Endothelial cell (in vitro differentiated cells): ENCODE results near the gene PLXNA3. TPM values are rescaled to one million over a fixed set of nuclear protein-coding genes. Genes with fewer than 3 reads are reported as not detected.

Experiments used
- DNase-seq: peaks from one replicate; pipeline ENCODE4 v3.0.0; 2021; ENCODE audit warnings: low spot score
- H3K27ac Mint-ChIP-seq: one replicate; pipeline ENCODE4 v1.8.0; 2021; ENCODE audit warnings: mixed read lengths, inconsistent platforms; ENCODE audit not compliant: unreplicated experiment
- H3K27me3 Mint-ChIP-seq: one replicate; pipeline ENCODE4 v1.8.0; 2021; ENCODE audit warnings: mild to moderate bottlenecking, moderate library complexity, mixed read lengths, inconsistent platforms; ENCODE audit not compliant: unreplicated experiment
- H3K36me3 Mint-ChIP-seq: one replicate; pipeline ENCODE4 v1.8.0; 2021; ENCODE audit warnings: mild to moderate bottlenecking, low read depth, mixed read lengths, inconsistent platforms; ENCODE audit not compliant: unreplicated experiment
- H3K4me1 Mint-ChIP-seq: one replicate; pipeline ENCODE4 v1.8.0; 2021; ENCODE audit warnings: mild to moderate bottlenecking, mixed read lengths, inconsistent platforms; ENCODE audit not compliant: unreplicated experiment
- H3K4me3 Mint-ChIP-seq: one replicate; pipeline ENCODE4 v1.8.0; 2021; ENCODE audit warnings: mild to moderate bottlenecking, mixed read lengths, inconsistent platforms; ENCODE audit not compliant: unreplicated experiment
- H3K9me3 Mint-ChIP-seq: one replicate; pipeline ENCODE4 v1.8.0; 2021; ENCODE audit warnings: mixed read lengths, inconsistent platforms; ENCODE audit not compliant: unreplicated experiment
- CTCF ChIP-seq: fragments of 200-600 bp; sonication (generic); IDR thresholded peaks from one replicate; pipeline ENCODE4 v1.5.0; 2021; ENCODE audit warnings: antibody characterized with exemption; ENCODE audit not compliant: unreplicated experiment
- total RNA-seq: library from RNA; stranded (reverse); fragmentation: NEBNext Ultra II Directional; extraction: Animal tissue kit (Norgen Biotek cat#: 25700); gene quantifications from one replicate; pipeline ENCODE4 v1.2.1, GENCODE V29; 2021; ENCODE audit not compliant: unreplicated experiment

Gene PLXNA3
- total RNA-seq, 1 donor from 2014 or later = 54.5 TPM

- DNase-seq = no peak
- no peaks in the 10 kb centered on the region for H3K27me3 Mint-ChIP-seq
- no peak overlapping the region for H3K4me3 Mint-ChIP-seq
- TF ChIP-seq CTCF = no peak
- H3K4me1 Mint-ChIP-seq = peaks cover 5% of the 10 kb centered on the region
- H3K27ac Mint-ChIP-seq = no peak overlapping the region
- H3K36me3 Mint-ChIP-seq = no peaks in the 10 kb centered on the region
- no peaks in the 10 kb centered on the region for H3K9me3 Mint-ChIP-seq
Measured at GRCh38 chrX:154481195-154481594, 23.1 kb downstream of the PLXNA3 start.

GRCh38 chrX:154481911-154482601 is 24.0 kb downstream of the PLXNA3 start:
- no peak for DNase-seq
- no peak overlapping the region for H3K27ac Mint-ChIP-seq
- TF ChIP-seq CTCF = no peak
- H3K9me3 Mint-ChIP-seq = no peaks in the 10 kb centered on the region
- H3K4me1 Mint-ChIP-seq = peaks cover 5% of the 10 kb centered on the region
- no peaks in the 10 kb centered on the region for H3K36me3 Mint-ChIP-seq
- H3K4me3 Mint-ChIP-seq = no peak overlapping the region
- H3K27me3 Mint-ChIP-seq = no peaks in the 10 kb centered on the region

- Mint-ChIP-seq H3K27ac (no peak overlapping the region), H3K4me3 (no peak overlapping the region), H3K27me3 (peaks cover 1% of the 10 kb centered on the region)
Measured at GRCh38 chrX:154482786-154483185, 24.7 kb downstream of the PLXNA3 start.

GRCh38 chrX:154483325-154483724 is 25.2 kb downstream of the PLXNA3 start:
- Mint-ChIP-seq H3K4me1 (peaks cover 5% of the 10 kb centered on the region), H3K9me3 (no peaks in the 10 kb centered on the region), H3K27me3 (peaks cover 2% of the 10 kb centered on the region), H3K36me3 (peaks cover 4% of the 10 kb centered on the region), H3K27ac (no peak overlapping the region), H3K4me3 (peak overlapping the region; percentile 59)
- no peak for TF ChIP-seq CTCF
- DNase-seq = no peak

More at GRCh38 chrX:154482786-154483185, 24.7 kb downstream of the PLXNA3 start:
- Mint-ChIP-seq H3K9me3 (no peaks in the 10 kb centered on the region), H3K4me1 (peaks cover 5% of the 10 kb centered on the region), H3K36me3 (peaks cover under 1% of the 10 kb centered on the region)
- TF ChIP-seq CTCF = no peak
- no peak for DNase-seq
